Measurements from ENCODE around the gene NFIC. TPM values are rescaled to one million over a fixed set of nuclear protein-coding genes. Genes with fewer than 3 reads are reported as not detected.

The NFIC gene
- polyA plus RNA-seq, 4 donors = 20.9 to 25.5 (median 25.1) TPM

DNA sequence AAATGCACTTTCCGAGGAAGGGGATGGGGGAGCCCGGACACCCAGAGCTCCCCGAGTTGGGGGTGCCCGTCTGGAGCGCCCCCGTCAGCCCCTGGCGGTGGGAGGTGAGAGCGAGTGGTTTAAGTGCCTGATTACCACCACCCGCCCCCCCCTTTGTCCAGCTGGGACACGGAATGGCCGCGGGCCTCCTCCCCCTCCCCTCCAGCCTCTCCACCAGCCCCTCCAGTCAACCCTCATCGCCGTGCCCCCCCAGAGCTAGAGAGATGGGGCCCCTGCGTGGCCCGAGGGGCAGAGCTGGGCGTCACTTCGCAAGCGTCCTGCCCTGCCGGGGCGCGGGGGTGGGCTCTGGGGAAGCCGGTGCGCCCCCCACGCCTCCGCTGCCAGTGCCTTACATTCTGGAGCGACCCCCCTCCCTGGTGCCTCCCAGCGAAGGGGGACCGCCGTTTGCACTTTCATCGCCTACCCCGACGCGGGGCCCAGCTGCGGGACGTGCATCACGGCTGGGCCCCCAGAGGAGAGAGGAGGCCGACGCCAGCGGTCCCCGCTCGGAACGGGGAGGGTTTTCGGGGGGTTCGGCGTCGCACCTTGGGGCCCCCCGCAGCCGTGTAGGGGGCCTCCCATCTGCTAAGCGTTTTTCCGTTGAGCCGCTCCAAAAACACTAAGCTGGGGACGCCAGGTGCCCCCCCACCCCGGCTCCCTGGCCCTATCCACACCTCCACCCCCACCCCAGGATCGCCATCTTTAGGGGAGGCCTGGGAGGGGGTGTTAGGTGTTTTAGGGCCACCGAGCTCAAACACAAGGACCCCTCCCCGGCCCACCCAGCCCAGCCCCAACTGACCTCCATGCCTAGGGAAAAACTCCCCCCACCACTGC lies 97.6 kb downstream of the NFIC start:
- no peak for DNase-seq (ENCODE audit: low read depth in 4 of 4, low spot score in 3 of 4)

DNA sequence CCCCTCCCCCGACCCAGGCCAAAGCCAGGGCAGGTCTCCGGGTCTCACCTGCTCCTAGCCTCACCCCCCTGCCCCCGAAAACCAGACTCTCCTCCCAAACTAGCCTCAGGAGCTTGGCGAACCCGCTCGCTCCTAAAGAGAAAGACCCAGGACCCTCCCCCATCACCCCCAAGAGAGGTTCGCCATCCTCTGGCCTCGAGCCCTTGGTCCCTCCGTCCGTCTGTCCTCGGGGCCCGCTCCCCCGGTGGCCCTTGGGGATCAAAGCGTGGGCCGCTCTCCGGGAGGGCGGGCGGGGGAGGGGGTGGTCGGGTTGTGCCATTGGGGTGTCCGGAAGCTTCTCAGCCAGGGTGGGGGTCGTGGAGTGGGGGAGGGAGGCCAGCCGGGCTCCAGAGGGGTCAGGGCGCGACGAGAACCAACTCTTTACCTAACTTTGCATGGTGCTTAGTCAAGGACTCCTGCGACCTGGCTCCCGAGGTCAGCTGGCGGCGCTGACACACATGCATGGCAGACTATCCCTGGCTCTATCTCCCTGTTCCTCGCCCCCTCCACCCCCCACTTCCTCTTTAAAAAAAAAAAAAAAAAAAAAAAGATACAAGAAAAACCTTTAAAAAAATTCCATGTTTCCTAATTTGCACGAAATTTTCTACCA lies 98.3 kb downstream of the NFIC start:
- no peak for DNase-seq (ENCODE audit: low read depth in 4 of 4, low spot score in 3 of 4)

DNA sequence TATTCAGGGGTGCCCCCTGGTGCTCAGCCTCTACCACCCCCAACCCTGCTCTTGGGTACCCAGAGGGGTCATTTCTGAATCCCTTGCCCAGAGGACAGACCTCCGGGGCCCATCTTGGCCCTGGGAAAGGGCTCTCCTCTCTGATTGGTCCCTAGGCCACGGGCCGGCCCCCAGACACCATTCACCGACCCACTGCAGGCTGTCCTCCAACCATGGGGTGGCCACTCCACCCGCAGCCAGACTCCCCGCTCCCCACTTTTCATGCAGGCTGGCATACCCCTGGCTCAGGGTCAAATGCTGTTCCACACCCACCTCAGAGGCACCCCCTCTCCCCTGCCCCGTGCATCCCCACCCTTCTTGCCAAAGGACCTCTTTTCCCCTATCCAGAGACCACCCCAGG lies 99.2 kb downstream of the NFIC start:
- DNase-seq (ENCODE audit: low read depth in 4 of 4, low spot score in 3 of 4) = no peak

DNA sequence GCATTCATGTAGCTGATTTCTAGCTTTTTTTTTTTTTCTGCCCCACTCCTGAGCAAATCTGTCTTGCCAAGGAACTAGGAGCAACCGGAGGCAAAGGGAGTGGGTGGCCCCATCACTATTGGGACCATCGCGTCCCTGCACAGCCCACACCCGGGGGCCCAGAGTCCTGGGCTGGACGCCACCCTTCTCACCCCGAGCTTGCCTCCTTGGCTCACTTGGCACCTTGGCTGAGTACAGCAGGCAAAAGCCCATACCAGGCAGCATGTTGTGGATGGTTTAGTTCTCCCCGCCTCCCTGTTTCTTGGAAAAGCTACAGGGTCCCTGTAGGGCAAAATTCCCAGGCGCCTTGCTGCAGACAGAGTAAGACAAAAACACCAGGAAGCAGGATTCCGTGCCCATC lies 100.3 kb downstream of the NFIC start:
- no peak for DNase-seq (ENCODE audit: low read depth in 4 of 4, low spot score in 3 of 4)

DNA sequence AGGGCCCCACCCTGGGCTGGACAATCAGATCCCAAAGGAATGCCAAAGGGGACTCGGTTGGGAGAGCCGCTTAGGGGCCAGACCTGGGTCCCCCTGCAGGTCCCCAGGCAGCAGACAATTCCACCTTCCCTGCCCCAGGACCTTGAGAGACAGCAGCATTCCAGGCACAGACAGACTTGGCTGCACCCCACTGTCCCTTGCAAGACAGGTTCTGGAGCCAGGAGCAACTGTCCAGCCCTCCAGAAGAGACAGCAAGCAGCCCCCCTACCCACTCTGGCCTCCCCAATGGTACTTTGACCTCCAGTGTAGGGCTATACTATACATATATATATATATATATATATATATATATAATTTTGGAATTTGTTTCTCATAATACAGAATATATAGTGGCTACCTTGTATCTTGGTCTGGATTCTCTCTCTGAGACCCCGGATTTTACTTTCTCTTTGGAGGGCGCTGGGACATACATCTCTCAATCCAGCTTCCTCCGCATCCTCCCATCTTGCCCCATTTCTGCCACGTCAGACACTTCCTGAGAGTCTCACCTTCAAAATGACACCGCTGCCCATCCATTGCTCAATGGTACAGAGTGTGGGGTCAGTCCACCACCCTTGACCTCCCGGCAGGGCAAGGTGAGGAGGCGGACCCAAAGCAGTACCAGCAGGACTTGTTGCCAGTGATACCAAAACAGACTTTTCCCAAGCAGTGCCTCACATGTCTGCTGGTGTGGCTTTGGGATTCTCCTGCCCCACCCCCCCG lies 101.2 kb downstream of the NFIC start:
- DNase-seq (ENCODE audit: low read depth in 4 of 4, low spot score in 3 of 4) = no peak

DNA sequence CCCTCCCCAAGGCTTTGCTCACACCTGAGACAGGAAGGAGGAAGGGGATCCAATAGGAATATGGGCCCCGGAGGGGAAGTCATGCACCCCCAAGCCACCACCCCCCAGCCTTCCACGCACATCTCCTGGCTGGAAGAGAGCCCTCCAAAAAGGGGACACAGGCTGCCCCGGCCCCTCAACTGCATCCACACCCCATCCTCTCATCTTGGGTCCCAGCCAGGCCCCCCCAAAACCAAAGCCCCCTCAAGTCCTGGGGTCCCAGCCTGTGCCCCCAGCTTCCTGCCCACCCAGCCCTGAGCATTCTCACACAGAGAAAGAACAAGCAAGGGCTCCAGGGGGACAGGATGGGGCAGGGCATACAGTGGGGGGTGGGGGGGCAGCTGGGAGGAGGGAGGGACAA lies 101.8 kb downstream of the NFIC start:
- DNase-seq (ENCODE audit: low read depth in 4 of 4, low spot score in 3 of 4) = no peak

DNA sequence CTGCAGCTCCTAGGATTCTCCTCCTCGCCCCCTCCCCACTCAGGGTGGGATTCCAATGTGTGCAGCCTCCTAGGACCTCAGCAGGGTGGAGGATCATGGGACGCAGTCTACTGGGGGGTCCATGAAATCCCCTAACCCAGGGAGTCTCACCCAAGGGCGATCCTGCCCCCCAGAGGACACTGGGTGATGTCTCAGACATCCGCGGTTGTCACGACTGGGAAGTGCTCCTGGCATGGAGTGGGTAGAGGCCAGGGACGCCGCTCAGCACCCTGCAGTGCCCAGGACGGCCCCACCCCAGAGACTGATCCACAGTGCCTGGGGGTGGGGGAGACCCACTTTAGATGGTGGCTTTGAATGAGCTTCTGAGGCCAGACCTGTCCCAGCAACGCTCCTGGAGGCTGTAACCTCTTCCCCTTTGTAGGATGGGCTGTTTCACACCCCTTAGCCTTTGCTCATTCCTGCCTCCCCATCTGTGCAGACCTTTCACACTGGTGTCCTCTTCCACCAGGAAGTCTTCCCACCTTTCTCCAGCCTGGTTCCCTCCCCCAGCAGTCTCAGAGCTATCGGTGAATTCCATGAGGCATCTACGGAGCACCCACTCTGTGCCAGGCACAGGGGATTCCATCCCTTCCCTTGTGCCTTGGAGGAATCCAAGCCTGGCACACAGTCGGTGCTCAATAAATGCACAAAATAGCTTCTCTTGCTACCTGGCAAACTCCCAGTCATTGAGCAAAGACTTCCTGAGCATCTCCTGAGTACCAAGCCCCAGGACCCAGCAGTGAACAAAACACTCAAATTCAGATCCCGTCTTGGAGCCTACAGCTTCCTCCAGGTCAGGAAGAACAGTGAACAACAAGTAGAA lies 103.5 kb downstream of the NFIC start:
- DNase-seq (ENCODE audit: low read depth in 4 of 4, low spot score in 3 of 4) = no peak

DNA sequence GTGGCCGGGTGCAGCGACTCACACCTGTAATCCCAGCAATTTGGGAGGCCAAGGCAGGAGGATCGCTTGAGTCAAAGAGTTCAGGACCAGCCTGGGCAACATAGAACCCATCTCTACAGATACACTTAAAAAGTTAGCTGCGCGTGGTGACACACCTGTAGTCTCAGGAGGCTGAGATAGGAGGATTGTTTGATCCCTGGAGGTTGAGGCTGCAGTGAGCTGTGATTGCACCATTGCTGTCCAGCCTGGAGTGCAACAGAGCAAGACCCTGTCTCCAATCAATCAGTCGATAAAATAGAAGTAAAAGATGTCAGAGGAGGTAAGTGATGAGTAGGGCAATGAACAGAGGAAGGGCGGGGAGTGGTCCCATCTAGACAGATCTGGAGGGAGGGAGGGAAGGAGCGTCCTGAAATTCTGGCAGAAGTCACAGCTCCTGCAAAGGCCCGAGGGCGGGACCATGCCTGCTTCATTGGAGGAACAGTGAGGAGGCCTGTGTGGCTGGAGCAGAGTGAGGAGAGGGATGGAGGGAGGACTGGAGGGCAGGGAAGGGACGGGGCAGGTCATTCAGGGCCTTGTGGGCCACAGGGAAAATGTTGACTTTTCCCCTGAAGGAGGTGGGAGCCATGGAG lies 104.2 kb downstream of the NFIC start:
- DNase-seq (ENCODE audit: low read depth in 4 of 4, low spot score in 3 of 4) = no peak

DNA sequence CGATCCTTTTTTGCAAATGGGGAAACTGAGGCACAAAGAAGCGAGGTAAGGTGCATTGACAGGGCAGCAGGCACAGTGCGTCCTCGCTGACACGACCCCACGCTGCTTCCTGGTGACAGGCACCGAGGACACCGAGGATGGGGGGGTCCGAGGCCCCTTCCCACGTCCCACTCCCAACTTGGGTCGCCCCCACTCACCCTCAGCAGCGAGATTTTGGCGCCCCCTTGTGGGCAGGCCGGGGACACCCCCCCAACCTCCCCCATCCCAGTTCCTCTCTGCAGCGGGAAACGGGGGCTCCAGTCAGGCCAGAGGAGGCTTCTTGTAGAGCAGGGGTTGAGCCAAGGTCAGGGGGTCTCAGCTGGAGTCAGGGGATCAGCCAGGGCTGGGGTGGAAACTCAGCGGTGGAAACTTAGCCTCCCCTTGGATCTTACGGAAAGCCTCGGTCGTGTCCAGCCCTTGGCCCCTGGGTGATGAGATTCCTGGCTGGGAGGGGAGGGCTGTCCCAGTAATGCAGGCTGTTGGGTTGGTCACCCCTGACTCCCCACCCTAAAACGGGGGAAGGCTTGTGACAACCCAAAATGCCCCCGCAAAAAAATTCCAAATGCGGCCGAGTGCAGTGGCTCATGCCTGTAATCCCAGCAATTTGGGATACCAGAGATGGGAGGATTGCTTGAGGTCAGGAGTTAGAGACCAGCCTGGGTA lies 105.7 kb downstream of the NFIC start:
- DNase-seq (ENCODE audit: low read depth in 4 of 4, low spot score in 3 of 4) = no peak

DNA sequence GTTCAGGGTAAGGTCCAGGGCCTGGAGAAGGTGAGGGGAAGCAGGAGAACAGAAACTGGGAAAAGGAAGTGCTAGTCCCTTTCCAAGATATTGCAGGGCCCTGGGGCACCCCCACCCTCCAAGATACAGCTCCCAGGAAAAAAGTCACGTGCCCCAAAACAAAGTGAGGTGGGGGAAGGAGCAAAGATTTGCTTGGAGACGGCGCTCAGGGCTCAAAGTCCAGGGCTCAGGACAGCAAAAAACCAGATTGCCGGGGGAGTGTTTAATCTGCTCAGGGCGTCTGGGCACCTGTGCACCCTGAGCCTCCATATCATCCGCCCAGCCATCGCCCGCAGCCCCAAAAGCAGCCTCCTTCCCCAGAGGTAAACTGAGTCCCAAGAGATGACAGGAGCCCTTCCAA lies 107.6 kb downstream of the NFIC start:
- no peak for DNase-seq (ENCODE audit: low read depth in 4 of 4, low spot score in 3 of 4)

DNA sequence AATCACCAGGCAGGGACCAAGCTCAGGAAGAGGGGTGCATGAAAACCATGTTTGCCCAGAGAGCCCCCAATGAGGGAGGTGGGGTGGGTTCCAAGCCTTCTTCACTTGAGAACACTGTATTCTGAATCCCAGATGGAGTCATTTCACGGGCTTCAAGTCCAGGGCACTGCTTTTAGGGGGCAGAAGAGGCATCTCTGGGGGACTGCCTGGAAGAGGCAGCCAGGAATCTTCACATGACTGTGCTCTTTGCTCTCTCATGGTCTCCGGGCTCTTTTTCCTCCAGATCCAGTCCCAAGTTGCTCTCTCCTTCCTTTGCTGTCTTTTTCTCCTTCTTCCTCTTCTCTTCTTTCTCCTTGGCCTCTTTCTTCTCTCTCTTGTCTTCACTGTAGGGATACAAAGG lies 108.2 kb downstream of the NFIC start:
- no peak for DNase-seq (ENCODE audit: low read depth in 4 of 4, low spot score in 3 of 4)

DNA sequence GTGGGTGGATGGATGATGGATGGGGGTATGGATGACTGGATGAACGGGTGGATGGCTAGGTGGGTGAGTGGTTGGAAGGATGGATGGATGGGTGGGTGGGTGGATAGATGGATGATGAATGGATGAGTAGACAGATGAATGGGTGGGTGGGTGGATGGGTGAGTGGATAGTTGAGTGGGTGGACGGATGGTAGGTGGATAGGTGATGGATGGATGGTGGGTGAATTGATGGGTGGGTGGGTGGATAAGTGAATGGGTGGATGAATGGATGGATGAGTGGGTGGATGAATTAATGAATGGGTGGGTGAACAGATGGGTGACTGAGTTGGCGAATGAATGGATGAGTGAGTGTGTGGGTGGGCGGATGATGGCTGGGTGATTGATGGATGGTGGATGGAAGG lies 109.1 kb downstream of the NFIC start:
- DNase-seq (ENCODE audit: low read depth in 4 of 4, low spot score in 3 of 4) = no peak

DNA sequence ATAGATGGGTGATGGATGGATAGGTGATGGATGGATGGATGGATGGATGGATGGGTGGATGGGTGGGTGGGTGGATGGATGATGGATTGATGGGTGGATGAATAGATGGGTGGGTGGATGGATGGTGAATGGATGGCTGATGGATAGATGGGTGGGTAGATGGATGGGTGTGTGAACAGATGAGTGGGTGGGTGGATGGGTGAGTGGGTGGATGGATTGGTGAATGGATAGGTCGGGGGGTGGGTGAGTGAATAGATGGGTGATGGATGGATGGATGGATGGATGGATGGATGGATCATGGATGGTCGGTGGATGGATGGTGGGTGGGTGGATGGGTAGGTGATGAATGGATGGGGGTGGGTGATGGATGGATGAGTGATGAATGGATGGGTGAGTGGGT lies 110.4 kb downstream of the NFIC start:
- DNase-seq (ENCODE audit: low read depth in 4 of 4, low spot score in 3 of 4) = no peak

DNA sequence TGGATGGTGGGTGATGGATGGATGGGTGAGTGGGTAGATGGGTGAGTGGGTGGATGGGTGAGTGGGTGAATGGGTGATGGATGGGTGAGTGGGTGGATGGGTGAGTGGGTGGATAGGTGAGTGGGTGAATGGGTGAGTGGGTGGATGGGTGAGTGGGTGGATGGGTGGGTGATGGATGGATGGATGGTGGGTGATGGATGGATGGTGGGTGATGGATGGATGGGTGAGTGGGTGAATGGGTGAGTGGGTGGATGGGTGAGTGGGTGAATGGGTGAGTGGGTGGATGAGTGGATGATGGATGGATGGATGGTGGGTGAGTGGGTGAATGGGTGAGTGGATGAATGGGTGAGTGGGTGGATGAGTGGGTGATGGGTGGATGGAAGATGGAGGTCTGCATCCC lies 111.1 kb downstream of the NFIC start:
- no peak for DNase-seq (ENCODE audit: low read depth in 4 of 4, low spot score in 3 of 4)

DNA sequence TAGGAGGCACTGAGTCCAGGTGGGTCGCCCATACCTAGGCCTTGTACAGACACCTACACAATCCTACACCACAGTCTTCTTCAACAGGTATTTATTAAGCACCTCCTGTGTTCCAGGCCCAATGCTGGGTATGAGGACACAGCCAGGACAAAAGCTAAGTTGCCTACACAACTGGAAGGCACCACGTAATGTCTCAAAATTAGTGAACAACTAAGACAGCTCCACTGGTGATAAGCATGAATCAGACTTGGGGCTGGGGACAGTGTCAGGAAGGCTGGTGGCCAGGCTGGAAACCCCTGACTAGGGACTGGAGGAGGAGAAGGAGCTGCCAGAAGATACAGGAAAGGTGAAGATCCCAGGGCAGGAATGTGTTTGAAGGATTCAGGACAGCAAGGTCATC lies 111.6 kb downstream of the NFIC start:
- DNase-seq (ENCODE audit: low read depth in 4 of 4, low spot score in 3 of 4) = no peak

DNA sequence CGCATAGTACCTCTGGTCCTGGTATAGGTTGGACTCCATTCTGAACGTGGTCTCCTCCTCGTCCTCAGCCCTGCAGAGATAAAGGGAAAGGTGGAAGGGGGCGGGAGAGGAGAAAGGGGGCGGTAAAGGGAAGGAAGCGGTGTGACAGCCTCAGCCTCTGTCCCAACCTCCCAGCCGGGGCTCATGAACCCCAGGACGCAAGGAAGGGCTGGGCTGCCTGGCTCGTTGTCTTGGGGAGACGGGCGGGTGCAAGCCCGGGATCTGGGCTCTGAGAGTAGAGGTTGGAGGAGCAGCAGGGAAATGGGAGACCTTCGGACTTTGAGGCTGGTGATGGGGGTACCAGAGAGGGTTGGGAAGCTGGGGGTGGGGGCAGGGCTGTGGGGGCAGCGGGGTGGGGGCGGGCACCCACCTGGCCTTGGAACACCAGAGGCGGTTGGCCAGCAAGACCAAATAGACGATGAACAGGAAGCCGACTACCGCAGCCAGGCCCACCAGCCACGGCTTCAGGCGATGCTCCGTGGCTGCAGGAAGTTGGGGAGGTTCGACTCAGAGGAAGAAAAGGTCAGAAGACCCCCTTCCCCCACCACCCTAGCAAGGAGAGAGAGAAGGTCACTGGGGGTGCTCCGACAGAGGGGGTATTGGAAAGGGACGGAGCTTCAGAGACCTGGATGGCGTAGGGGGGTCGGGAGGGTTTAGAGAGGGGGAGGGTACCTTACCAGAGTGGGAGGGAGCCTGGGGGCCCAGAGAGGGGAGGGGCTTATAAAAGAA lies 112.2 kb downstream of the NFIC start:
- no peak for DNase-seq (ENCODE audit: low read depth in 4 of 4, low spot score in 3 of 4)

DNA sequence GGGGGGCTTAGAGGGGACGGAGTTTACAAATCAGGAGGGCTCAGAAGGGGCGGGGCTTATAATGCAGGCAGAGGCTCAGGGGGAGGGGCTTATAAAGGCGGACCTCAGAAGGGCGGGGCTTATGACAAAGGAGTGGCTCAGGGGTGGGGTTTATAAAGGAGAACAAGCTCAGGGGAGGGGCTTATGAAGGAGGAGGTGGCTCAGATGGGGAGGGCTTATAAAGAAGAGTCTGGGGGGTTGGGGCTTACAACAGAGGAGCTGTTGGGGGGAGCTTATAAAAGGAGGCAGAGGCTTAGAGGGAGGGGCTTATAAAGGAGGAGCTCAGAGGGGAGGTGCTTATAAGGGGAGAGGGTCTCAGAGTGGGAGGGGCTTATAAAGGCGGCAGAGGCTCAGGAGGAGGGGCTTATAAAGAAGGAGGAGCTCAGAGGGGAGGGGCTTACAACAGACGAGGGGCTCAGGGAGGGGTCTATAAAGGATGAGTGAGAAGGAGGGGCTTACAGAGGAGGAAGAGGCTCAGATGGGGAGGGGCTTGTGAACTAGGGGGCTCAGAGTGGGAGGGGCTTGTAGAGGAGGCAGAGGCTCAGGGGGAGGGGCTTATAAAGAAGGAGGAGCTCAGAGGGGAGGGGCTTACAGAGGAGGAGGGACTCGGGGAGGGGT lies 112.9 kb downstream of the NFIC start:
- DNase-seq (ENCODE audit: low read depth in 4 of 4, low spot score in 3 of 4) = no peak

DNA sequence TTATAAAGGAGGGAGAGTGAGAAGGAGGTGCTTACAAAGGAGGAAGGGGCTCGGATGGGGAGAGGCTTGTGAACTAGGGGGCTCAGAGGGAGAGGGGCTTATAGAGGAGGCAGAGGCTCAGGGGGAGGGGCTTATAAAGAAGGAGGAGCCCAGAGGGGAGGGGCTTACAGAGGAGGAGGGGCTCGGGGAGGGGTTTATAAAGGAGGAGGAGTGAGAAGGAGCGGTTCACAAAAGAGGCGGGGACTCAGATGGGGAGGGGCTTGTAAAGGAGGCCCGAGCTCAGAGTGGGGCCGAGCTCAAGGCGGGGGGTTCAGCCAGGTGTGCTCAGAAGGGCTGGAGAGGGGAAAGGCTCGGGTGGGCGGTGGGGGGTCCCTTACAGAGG lies 113.4 kb downstream of the NFIC start:
- no peak for DNase-seq (ENCODE audit: low read depth in 4 of 4, low spot score in 3 of 4)
